Ovary (tissue), 9 donors: ENCODE data around the gene TM4SF20. TPM values are rescaled to one million over a fixed set of nuclear protein-coding genes. Genes with fewer than 3 reads are reported as not detected.

ENCODE experiments used
- DNase-seq, 5 donors: peaks; one replicate each; pipeline ENCODE4 v3.0.0-alpha.2; 2019 to 2020
- H3K27ac ChIP-seq, 2 donors: fragments of 200-600 bp; one replicate each; pipeline versions ENCODE4 v1.5.1 to v1.8.0; 2019 to 2022
- H3K27me3 ChIP-seq: fragments of 200-600 bp; one replicate; pipeline ENCODE4 v1.8.0; 2022
- H3K36me3 ChIP-seq: fragments of 200-600 bp; sonication (generic); one replicate; pipeline ENCODE4 v1.5.1; 2019
- H3K4me1 ChIP-seq: one replicate; pipeline ENCODE4 v1.8.1; 2013; ENCODE audit warnings: mild to moderate bottlenecking, moderate library complexity; ENCODE audit not compliant: insufficient read depth
- H3K4me3 ChIP-seq: fragments of 200-600 bp; sonication (generic); one replicate; pipeline ENCODE4 v1.5.1; 2017
- H3K9me3 ChIP-seq, 2 donors: fragments of 200-600 bp in 1 of 2; sonication (generic) in 1 of 2; one replicate each; pipeline versions ENCODE4 v1.5.1 to v1.8.1; 2013 to 2019; ENCODE audit warnings: mild to moderate bottlenecking in 1 of 2, moderate library complexity in 1 of 2
- EP300 ChIP-seq: sonication (generic); formaldehyde crosslinking; IDR thresholded peaks from one replicate; pipeline ENCODE4 v1.6.1; 2017; ENCODE audit warnings: antibody characterized with exemption
- POLR2A ChIP-seq: fragments of 450-650 bp; IDR thresholded peaks from one replicate; pipeline ENCODE4 v1.6.1; 2017; ENCODE audit warnings: antibody characterized with exemption, mild to moderate bottlenecking, moderate library complexity
- WGBS, 3 donors: extraction: QIAGEN DNeasy Blood & Tissue Kit in 1 of 3; methylation state at CpG; one replicate each; pipeline versions ENCODE4 v1.1.5 to v1.1.7; 2013 to 2017; 5-methylcytosine and 5-hydroxymethylcytosine counted together
- intact Hi-C, 4 donors: fragments of 100-400 bp; cut with DNase I; formaldehyde crosslinking; loops; one replicate each; pipeline versions ENCODE4 v1.11.0 to v1.15.1; 2022 to 2023
- polyA plus RNA-seq, 2 donors: library from polyadenylated mRNA; stranded (reverse); fragments of 200-250 nt in 1 of 2; fragments of 350-450 nt in 1 of 2; fragmentation: Illumina TruSeq in 1 of 2; extraction: RNeasy Lipid Tissue Mini Kit (QIAGEN cat#74804) in 1 of 2; gene quantifications; one replicate each; pipeline ENCODE4 v1.2.3, GENCODE V29; 2013 to 2014
- total RNA-seq, 7 donors: library from RNA; depleted of rRNA in 2 of 7; stranded (reverse); fragments of >200 nt in 2 of 7; fragmentation: NEBNext Ultra II Directional in 3 of 7; extraction: Animal tissue kit (Norgen Biotek cat#: 25700) in 3 of 7; gene quantifications; one replicate each; pipeline versions ENCODE4 v1.1.0 to v1.2.4, GENCODE V29; 2016 to 2023
- TF ChIP-seq, protein P1 (sequence below), 3 donors: fragments of 450-650 bp in 2 of 3; fragments of 200-600 bp in 1 of 3; IDR thresholded peaks; one replicate each; pipeline versions ENCODE4 v1.5.1 to v1.8.0; 2016 to 2022; ENCODE audit warnings: antibody characterized with exemption in 3 of 3, mild to moderate bottlenecking in 1 of 3
- donor health status: DM: no; HTN: no; CAD: no; lungs with moderate emphysema.
- donor health status: DM: no; HTN: no; CAD: no.
- donor health status: Bipolar disorder and iron deficiency.
- donor health status: DM: yes; HTN: yes; CAD: no.
- donor health status: DM: no; HTN: no; CAD: no.
- donor health status: DM: yes; HTN: yes; CAD: no.

TM4SF20 gene
- total and polyA plus RNA-seq, 9 donors, result 1.4 TPM; not detected in 8

DNA sequence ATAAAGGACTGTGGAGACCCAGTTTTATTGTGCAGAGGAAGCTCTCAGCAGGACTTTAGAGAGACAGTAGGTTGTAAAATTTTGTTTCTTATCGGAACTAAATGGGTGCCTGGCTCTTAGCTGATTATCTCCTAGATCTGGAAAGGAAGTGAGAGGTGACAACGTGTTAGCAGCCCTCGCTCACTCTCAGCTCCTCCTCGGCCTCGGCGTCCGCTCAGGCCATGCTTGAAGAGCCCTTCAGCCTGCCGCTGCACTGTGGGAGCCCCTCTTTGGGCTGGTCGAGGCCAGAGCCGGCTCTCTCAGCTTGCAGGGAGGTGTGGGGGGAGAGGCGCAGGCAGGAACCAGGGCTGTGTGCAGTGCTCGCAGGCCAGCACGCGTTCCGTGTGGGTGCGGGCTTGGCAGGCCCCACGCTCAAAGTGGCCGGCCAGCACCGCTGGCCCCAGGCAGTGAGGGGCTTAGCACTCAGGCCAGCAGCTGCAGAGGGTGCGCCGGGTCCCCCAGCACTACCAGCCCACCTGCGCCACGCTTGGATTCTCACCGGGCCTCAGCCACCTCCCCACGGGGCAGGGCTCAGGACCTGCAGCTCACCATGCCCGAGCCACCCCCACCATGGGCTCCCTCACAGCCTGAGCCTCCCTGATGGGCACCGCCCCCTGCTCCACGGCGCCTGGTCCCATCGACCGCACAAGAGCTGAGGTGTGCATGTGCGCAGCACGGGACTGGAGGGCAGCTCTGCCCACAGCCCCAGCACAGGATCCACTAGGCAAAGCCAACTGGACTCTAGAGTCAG is 58.6 kb downstream of the TM4SF20 start:
- no peak for DNase-seq
- Histone ChIP-seq H3K9me3 (no peaks in the 10 kb centered on the region), H3K36me3 (no peaks in the 10 kb centered on the region), H3K27ac (no peak overlapping the region), H3K4me3 (no peak overlapping the region), H3K27me3 (no peaks in the 10 kb centered on the region), H3K4me1 (peaks cover 3% of the 10 kb centered on the region)
- 90 to 95% (median 92%) methylated on average over 33 of the region's 33 CpGs for WGBS, 3 donors
- TF ChIP-seq, protein P1, sequence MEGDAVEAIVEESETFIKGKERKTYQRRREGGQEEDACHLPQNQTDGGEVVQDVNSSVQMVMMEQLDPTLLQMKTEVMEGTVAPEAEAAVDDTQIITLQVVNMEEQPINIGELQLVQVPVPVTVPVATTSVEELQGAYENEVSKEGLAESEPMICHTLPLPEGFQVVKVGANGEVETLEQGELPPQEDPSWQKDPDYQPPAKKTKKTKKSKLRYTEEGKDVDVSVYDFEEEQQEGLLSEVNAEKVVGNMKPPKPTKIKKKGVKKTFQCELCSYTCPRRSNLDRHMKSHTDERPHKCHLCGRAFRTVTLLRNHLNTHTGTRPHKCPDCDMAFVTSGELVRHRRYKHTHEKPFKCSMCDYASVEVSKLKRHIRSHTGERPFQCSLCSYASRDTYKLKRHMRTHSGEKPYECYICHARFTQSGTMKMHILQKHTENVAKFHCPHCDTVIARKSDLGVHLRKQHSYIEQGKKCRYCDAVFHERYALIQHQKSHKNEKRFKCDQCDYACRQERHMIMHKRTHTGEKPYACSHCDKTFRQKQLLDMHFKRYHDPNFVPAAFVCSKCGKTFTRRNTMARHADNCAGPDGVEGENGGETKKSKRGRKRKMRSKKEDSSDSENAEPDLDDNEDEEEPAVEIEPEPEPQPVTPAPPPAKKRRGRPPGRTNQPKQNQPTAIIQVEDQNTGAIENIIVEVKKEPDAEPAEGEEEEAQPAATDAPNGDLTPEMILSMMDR (IDR thresholded peaks at IDR 0.05), result no peak
- TF ChIP-seq POLR2A, result no peak
- no peak for TF ChIP-seq EP300
- intact Hi-C loops, result no loop called here

DNA sequence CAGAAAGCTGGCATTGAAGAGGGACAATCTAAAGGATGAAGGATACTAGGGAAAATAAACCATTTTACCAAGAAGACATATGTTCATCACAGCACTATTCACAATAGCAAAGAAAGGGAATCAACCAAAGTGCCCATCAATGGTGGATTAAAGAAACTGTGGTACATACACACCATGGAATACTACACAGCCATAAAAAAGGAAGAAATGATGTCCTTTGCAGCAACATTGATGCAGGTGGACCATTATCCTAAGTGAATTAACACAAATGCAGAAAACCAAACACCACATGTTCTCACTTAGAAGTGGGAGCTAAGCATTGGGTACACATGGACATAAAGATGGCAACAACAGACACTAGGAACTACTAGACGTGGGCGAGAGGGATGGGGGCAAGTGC is 61.3 kb downstream of the TM4SF20 start:
- H3K27ac ChIP-seq, result no peak overlapping the region
- intact Hi-C loops, result no loop called here
- no peaks in the 10 kb centered on the region for H3K4me1 ChIP-seq
- DNase-seq, result no peak
- H3K9me3 ChIP-seq, result no peaks in the 10 kb centered on the region
- WGBS, 3 donors, result 88 to 93% (median 91%) methylated on average over 2 of the region's 2 CpGs
- no peak for TF ChIP-seq EP300
- TF ChIP-seq POLR2A, result no peak
- TF ChIP-seq, protein P1 (IDR thresholded peaks at IDR 0.05), result no peak
- H3K36me3 ChIP-seq, result no peaks in the 10 kb centered on the region
- H3K4me3 ChIP-seq, result no peak overlapping the region
- H3K27me3 ChIP-seq, result no peaks in the 10 kb centered on the region

DNA sequence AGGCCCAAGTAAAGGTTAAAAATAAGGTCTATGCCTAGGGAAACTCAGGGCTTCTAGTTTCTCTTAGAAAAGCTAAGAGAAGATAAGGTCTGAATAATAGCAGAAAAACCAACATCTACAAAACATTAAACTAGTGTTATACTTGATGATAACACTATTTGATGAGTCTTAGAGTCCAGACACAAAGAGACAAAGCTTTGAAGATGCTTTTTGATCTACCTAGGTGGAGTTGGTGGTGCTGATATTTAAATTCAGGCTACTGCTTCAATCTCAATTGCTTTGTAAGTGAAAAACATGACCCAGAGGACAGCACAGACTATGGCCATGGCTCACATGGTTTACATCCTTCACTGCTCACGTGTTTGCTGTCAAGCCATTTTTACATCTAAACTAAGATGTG is 65.8 kb downstream of the TM4SF20 start:
- Histone ChIP-seq H3K9me3 (no peaks in the 10 kb centered on the region), H3K27me3 (no peaks in the 10 kb centered on the region), H3K27ac (no peak overlapping the region), H3K36me3 (no peaks in the 10 kb centered on the region), H3K4me3 (no peak overlapping the region), H3K4me1 (no peaks in the 10 kb centered on the region)
- 94 to 100% (median 100%) methylated on average over 1 of the region's 1 CpG for WGBS, 3 donors
- no peak for DNase-seq
- intact Hi-C loops, result no loop called here
- no peak for TF ChIP-seq EP300
- no peak for TF ChIP-seq POLR2A
- TF ChIP-seq, protein P1 (IDR thresholded peaks at IDR 0.05), result no peak

DNA sequence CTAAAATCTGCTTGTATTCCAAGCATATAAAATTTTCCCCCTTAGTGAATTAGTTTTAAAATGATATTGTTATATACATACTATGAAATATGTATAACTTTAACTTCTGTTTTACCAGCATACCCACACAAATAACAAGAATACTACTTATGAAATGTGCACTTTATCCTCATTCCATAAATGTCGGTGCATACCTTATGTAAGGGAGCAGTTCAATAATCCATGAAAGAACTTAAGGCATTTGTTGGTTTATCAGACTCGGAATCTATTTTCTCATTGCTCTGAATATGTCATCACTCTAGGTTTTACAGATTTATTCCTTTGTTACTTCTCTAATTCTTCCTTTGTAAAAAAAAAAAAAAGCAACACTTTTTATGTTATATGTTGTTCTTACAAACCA is 66.5 kb downstream of the TM4SF20 start:
- Histone ChIP-seq H3K4me3 (no peak overlapping the region), H3K36me3 (no peaks in the 10 kb centered on the region), H3K27ac (no peak overlapping the region), H3K27me3 (no peaks in the 10 kb centered on the region), H3K9me3 (no peaks in the 10 kb centered on the region), H3K4me1 (no peaks in the 10 kb centered on the region)
- intact Hi-C loops, result no loop called here
- WGBS, 3 donors, result 48 to 75% (median 50%) methylated on average over 2 of the region's 2 CpGs
- no peak for DNase-seq
- TF ChIP-seq EP300 (no peak), POLR2A (no peak)
- TF ChIP-seq, protein P1 (IDR thresholded peaks at IDR 0.05), result no peak

Other genes with a start within 250 kb of the TM4SF20 start
- 1 to 10 TPM in 5 of 7 donors, under 1 TPM in 2; 0.30 to 8.3 (median 2.0) TPM for gene COL4A4, start 215.1 kb downstream of the TM4SF20 start, total RNA-seq
- 1 to 10 TPM; 1.5 to 5.0 TPM for gene COL4A4, start 215.1 kb downstream of the TM4SF20 start, polyA plus RNA-seq
- 10 to 100 TPM in 1 of 7 donors, 1 to 10 TPM in 5, under 1 TPM in 1; 0.47 to 14.1 (median 4.8) TPM for gene COL4A3, start 214.7 kb downstream of the TM4SF20 start, total RNA-seq
- gene COL4A3, start 214.7 kb downstream of the TM4SF20 start, polyA plus RNA-seq, result 1 to 10 TPM; 2.4 to 2.9 TPM
- 100 to 1,000 TPM in 1 of 7 donors, 10 to 100 TPM in 6; 57.1 to 101 (median 71.0) TPM for gene MFF, start 54.1 kb downstream of the TM4SF20 start, total RNA-seq
- 10 to 100 TPM; 69.9 to 98.0 TPM for gene MFF, start 54.1 kb downstream of the TM4SF20 start, polyA plus RNA-seq
- not detected for gene SCYGR1, start 8.6 kb upstream of the TM4SF20 start, total RNA-seq
- gene SCYGR1, start 8.6 kb upstream of the TM4SF20 start, polyA plus RNA-seq, result not detected
- 10 to 100 TPM; 21.3 to 78.9 (median 52.2) TPM for gene AGFG1, start 92.8 kb upstream of the TM4SF20 start, total RNA-seq
- gene AGFG1, start 92.8 kb upstream of the TM4SF20 start, polyA plus RNA-seq, result 10 to 100 TPM; 22.4 to 49.7 TPM
- gene SCYGR2, start 219.6 kb upstream of the TM4SF20 start, total RNA-seq, result not detected
- gene SCYGR2, start 219.6 kb upstream of the TM4SF20 start, polyA plus RNA-seq, result not detected
- not detected for gene SCYGR3, start 235.5 kb upstream of the TM4SF20 start, total RNA-seq
- gene SCYGR3, start 235.5 kb upstream of the TM4SF20 start, polyA plus RNA-seq, result not detected
- not detected for gene SCYGR4, start 238.2 kb upstream of the TM4SF20 start, total RNA-seq
- gene SCYGR4, start 238.2 kb upstream of the TM4SF20 start, polyA plus RNA-seq, result not detected